Hematopoietic multipotent progenitor cell treated with erythropoietin and hydrocortisone succinate and interleukin-3 and kit ligand, for 8 days (in vitro differentiated cells): ENCODE results near the gene SERPING1.

Experiments used
- DNase-seq: peaks from one replicate; pipeline ENCODE4 v3.0.0-alpha.2; 2015

The SERPING1 gene

DNA sequence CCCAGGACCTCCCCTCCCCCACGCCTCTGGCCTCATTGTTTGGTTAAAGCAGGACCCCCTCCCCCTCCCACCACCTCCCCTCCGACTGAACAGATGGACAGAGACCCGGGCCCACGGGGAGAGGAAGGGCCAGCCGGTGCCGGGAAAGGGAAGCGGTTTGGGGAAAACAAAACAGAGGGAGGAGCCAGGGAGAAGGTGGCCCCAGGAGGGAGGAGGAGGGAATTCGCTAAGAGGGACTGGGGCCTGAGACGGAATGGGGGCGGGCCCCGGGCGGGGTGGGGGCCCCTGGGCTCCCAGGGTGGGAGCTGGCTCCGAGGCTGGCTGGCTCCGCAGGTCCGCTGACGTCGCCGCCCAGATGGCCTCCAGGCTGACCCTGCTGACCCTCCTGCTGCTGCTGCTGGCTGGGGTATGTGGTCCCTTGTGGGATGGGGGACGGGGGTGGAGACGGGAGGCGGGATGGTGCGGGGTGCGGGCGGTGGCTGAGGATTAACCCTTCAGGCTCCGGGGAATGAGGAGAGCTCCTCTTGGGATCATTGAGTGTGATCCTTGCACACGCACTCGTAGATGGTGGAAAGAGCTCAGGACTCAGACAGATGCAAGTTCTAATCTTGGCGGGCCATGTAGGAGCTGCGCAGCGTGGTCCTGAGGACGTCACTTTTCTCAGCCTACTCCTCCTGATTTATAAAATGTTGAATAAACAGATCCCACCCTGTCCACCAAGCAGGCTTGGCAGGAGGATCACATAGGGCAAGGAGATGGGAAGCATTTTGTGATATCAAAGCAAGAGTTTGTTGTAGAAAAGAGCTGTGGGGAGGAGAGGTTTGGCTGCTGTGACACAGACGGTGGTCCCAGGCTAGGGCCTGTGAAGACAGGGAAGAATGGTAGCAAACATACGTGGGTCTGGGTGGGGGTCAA lies 688 bp downstream of the SERPING1 start:
- no peak for DNase-seq

DNA sequence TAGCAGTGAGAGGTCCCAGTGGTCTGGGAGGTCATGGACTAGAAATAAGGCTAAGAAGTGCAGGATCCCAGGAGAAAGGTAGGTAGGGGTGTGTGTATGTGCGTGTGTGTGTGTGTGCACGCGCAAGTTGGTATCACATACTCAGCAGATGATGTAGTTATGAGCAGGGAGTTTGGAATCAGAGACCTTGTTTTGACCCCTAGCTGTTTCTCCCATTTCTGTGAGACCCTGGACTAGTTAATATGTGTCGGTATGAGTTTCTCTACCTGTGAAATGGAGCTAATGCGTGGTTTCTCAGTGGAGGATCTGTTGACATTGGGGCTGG lies 1.3 kb downstream of the SERPING1 start:
- DNase-seq = no peak

GRCh38 chr11:57599381-57599780 lies 1.9 kb downstream of the SERPING1 start:
- DNase-seq = no peak

DNA sequence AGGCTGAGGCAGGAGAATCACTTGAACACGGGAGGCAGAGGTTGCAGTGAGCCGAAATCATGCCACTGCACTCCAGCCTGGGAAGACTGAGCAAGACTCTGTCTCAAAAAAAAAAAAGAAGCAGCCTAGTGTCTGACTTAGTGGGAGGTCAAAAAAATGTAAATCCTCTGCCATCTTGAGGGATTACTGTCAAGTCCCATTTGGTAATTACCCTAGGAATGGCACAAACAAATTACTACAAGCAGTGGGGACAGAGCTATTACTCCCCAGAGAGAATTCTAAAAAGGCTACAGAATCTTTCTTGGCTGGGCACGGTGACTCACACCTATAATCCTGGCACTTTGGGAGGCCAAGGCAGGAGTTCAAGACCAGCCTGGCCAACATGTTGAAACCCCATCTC lies 3.8 kb downstream of the SERPING1 start:
- DNase-seq = no peak

- DNase-seq = peak; percentile 54
Measured at GRCh38 chr11:57604296-57605027, 7.0 kb downstream of the SERPING1 start.

- peak; percentile 27 for DNase-seq
Measured at GRCh38 chr11:57605028-57605420, 7.5 kb downstream of the SERPING1 start.

- DNase-seq = no peak
Measured at GRCh38 chr11:57610170-57610569, 12.7 kb downstream of the SERPING1 start.

DNA sequence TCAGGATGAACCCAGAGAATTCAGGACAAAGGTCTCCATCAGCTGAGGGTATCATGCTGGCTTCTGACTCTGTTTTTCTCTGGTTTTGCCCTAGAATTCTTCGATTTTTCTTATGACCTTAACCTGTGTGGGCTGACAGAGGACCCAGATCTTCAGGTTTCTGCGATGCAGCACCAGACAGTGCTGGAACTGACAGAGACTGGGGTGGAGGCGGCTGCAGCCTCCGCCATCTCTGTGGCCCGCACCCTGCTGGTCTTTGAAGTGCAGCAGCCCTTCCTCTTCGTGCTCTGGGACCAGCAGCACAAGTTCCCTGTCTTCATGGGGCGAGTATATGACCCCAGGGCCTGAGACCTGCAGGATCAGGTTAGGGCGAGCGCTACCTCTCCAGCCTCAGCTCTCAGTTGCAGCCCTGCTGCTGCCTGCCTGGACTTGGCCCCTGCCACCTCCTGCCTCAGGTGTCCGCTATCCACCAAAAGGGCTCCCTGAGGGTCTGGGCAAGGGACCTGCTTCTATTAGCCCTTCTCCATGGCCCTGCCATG lies 16.8 kb downstream of the SERPING1 start:
- DNase-seq = no peak

- no peak for DNase-seq
Measured at GRCh38 chr11:57615308-57615707, 17.8 kb downstream of the SERPING1 start.

DNA sequence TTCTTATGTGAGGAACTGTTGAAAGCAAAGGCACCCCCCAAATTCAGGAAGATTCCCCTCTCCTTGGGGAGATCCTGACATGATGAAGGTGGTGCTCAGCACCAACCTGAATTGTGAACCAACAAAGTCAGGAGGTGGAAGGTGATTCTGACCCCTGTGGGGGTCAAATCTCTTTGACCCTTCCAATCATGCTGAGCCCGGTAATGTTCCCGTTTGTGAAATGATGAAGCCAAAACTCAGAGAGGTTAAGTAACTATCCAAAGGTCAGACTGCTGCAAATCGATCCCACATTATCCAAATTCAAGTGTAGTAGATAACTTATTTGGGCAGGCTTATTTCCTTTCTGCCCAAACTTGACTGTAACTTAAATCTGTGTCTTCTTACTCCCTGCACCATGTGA lies 19.1 kb downstream of the SERPING1 start:
- no peak for DNase-seq

GRCh38 chr11:57618438-57618837 lies 21.0 kb downstream of the SERPING1 start:
- DNase-seq = no peak

GRCh38 chr11:57619331-57619730 lies 21.8 kb downstream of the SERPING1 start:
- no peak for DNase-seq

DNA sequence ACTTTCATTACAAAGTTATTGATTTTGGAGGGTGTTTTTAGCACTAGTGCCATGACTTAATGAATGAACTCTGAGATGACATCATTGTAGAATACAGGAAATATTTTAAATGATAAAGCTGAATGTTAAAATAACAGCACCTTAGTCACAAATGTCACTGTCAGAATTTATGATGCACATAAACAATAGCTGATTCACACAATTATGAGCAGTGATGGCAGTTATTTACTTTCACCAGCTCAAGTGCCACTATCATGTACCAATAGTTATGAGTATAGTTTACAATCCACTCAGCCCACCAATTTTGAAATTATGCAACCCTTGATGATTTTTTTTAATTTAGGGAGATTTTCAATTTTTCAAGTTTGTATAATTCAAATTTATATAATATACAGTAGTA lies 23.0 kb downstream of the SERPING1 start:
- no peak for DNase-seq

DNA sequence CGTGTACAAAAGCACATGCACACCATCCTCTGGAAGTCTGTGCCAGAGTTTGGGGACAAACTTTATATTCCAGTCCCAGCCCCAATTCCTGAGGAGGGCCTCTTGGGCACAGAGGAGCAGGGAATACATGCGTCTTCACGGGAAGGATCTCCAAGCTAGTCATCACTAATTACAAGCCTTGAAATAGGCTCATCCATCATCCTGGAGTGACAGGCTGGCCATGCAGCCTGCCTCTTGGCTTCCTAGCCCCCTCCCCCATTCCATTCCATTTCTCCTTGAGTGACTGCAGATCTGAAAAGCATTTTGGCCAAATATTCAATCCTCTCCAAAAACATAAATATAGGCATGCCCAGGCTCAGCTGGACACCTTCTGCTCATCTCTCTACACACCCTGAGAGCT lies 24.8 kb downstream of the SERPING1 start:
- DNase-seq = no peak

DNA sequence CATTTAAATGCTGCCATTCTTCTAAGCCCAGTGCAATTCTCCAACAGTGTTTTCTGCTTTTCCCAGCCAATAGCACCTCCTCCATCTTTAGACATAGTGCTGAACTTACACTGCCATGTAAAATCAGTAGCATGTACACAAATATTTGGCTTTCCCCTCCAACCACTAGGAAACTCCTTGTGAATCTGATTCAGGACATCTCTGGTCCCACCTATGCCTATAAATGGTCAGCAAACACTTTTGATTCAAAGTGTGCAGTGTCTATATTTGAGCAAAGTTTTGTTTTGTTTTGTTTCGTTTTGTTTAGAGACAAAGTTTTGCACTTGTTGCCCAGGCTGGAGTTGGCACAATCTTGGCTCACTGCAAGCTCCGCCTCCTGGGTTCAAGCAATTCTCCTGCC lies 27.4 kb downstream of the SERPING1 start:
- no peak for DNase-seq

- no peak for DNase-seq
Measured at GRCh38 chr11:57626895-57627294, 29.4 kb downstream of the SERPING1 start.

GRCh38 chr11:57630171-57630570 lies 32.7 kb downstream of the SERPING1 start:
- DNase-seq = no peak

DNA sequence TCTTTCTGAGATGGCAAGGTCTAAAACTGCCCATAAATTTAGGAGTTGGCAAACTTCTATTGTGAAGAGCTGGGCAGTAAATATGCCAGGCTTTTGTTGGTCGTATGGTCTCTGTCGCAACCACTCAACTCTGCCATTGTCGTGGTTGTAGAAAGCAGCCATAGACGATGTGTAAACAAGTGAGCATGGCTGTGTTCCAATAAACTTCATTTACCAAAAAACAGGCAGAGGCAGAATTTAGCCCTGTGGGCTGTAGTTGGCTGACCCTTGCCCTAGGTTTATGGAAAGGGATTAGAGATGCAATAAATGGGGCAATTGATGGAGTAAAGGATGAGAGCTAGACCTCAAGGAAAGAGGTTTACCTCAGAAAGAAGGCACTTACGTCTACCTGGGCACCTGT lies 34.6 kb downstream of the SERPING1 start:
- no peak for DNase-seq

DNA sequence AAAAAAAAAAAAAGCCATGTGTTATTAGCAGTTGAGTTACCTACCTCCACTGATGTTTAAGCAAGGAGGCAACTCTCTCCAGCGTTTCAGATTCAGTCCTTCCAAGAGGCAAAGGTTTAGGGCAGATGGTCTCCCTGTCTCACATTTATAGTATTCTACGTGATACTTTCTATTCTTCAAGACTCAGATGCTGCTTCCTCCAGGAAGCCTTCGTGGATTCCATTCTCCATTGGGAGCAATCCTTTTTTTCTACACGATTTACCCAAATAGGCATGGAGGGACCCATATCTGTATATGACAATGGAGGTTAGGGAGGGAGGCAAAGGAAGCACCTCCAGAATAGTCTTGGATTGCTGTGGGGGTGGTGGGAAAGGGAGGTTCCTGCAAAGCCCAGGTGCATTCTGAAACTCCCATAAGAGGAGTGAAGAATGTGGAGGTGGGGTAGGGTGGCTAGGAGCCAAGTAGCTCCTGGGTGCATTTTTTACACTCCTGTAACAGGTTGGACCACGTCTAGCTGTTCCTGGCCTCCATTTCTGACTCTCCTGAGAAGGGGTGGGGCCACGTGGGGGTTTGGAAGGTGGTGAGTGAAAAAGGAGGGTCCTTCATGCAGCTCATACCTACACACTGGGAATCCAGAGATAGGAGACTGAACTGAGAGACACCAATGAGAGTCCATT lies 36.0 kb downstream of the SERPING1 start:
- DNase-seq = no peak

DNA sequence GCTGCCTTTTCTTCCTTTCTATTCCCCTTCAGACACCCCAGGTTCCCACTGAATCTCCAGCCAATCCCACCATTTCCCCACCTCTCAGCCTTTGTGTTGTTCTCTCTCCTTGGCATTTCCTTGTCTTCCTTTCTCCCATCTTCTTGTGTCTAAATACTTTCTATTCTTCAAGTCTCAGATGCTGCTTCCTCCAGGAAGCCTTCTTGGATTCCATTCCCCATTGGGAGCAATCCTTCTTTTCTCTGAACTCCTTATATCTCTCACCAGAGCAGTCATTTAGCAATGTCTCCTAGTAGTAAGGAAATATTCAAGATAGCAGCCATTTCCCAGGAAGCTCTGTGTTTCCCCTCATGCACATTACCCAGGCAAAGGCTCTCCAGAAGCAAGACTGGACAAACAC lies 36.8 kb downstream of the SERPING1 start:
- DNase-seq = no peak

DNA sequence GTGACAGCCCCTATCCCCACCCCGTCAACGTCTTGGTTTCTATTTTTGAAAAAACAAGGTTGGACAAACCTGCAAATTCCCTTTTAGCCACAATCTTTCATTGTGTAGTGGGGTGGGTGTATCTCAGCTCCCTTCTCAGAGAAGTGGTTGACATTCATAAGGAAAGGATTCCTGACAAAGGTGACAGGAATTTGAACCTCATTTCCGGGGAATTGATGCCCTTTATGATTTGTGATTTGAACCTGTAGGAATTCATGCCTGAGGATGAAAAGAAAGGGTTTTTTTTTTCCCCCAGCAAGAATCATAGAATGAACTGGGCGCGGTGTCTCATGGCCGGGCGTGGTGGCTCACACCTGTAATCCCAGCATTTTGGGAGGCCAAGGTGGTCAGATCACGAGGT lies 37.8 kb downstream of the SERPING1 start:
- no peak for DNase-seq

DNA sequence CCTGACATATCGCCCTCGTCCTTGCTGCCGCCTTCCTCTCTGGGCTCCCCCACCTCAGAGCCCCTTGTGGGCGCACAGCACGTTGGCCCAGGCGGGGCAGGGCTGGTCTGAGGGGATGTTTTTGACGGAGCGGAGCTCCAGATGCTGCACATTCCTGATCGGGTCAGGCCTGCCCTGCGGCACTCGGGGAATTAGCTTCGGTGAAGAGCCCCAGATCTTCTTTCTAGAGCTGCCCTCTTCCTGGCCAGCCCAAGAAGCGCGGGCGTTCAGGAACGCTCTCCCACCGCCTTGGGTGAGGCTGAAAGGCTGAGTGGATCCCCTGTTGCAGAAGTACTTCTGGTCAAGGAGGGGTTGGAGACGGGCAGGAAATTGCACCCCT lies 40.1 kb downstream of the SERPING1 start:
- no peak for DNase-seq

DNA sequence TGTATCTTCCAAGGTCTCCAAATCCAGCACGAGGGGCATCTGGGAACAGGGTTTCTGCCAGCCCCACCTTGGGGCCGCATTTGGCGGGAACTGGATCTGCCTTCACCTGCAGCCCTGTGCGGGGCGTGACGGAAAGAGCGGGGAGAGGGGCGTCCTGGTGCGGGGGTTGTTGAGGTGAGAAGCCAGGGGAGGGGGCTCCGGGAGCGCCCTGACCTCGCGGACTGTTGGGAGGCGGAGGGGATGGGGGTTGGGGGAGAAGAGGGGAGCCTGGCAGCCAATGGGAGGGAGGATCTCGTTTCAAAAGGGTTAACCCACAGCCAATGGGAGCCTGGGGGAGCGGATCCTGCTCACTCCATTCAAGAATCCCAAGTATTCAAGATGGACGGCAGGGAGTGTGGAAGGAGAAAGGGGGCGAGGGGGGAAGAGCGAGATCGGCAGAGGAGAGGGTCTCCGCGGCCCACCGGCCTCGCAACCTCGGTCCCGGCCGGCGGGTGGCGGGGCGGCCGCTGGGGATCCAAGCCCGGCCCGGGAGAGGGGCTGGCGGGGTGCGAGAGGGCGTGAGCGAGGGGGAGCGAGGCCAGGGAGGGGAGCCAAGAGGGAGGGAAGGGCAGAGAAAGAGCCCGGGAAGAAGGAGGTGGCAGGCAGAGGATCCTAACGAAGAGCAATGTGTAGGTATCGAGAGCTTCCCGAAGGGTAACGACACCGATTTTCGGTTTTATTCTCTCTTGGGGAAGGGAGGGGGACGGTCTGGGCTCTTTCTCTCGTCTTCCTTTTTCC lies 40.7 kb downstream of the SERPING1 start:
- DNase-seq = peak; percentile 59
